GM23248 (cell line): ENCODE measurements around the gene MCU. TPM values are rescaled to one million over a fixed set of nuclear protein-coding genes. Genes with fewer than 3 reads are reported as not detected.
"Not testable (repeated sequence)": the region's sequence is repeated elsewhere in the genome, so short reads cannot be mapped to it uniquely, and the experiment has no call there.

Experiments
- DNase-seq: peaks from one replicate; pipeline ENCODE4 v3.0.0-alpha.2; 2015
- H2AFZ ChIP-seq: fragments of 200-600 bp; sonication (generic); 2 replicates; pipeline ENCODE4 v1.6.1; 2016; ENCODE audit warnings: antibody characterized with exemption
- H3F3A ChIP-seq: fragments of 200-600 bp; sonication (generic); 2 replicates; pipeline ENCODE4 v1.6.1; 2016; ENCODE audit warnings: mild to moderate bottlenecking, antibody characterized with exemption, mixed run types; ENCODE audit not compliant: insufficient read depth
- H3K27ac ChIP-seq: fragments of 200-600 bp; sonication (generic); 2 replicates; pipeline ENCODE4 v1.5.1; 2016; ENCODE audit warnings: mild to moderate bottlenecking
- H3K27me3 ChIP-seq: fragments of 200-600 bp; sonication (generic); replicated peaks from 2 replicates; pipeline ENCODE4 v1.6.1; 2016; ENCODE audit warnings: mild to moderate bottlenecking; ENCODE audit not compliant: insufficient read depth
- H3K36me3 ChIP-seq: fragments of 200-600 bp; sonication (generic); 2 replicates; pipeline ENCODE4 v1.6.1; 2016; ENCODE audit warnings: low read depth, mild to moderate bottlenecking
- H3K4me1 ChIP-seq: fragments of 200-600 bp; sonication (generic); 2 replicates; pipeline ENCODE4 v1.6.1; 2016; ENCODE audit warnings: mild to moderate bottlenecking; ENCODE audit not compliant: insufficient read depth
- H3K4me2 ChIP-seq: fragments of 200-600 bp; sonication (generic); one replicate; pipeline ENCODE4 v1.6.1; 2016; ENCODE audit warnings: mild to moderate bottlenecking; ENCODE audit not compliant: unreplicated experiment
- H3K4me3 ChIP-seq: fragments of 200-600 bp; sonication (generic); 2 replicates; pipeline ENCODE4 v1.5.1; 2016; ENCODE audit warnings: mild to moderate bottlenecking
- H3K79me2 ChIP-seq: fragments of 200-600 bp; sonication (generic); 2 replicates; pipeline ENCODE4 v1.6.1; 2016; ENCODE audit warnings: mild to moderate bottlenecking; ENCODE audit not compliant: insufficient read depth
- H3K9ac ChIP-seq: fragments of 200-600 bp; sonication (generic); 2 replicates; pipeline ENCODE4 v1.6.1; 2016; ENCODE audit warnings: mild to moderate bottlenecking
- H3K9me2 ChIP-seq: fragments of 200-600 bp; sonication (generic); 2 replicates; pipeline ENCODE4 v1.6.1; 2016; ENCODE audit warnings: mixed run types, mild to moderate bottlenecking, moderate library complexity; ENCODE audit not compliant: insufficient read depth
- H3K9me3 ChIP-seq: fragments of 200-600 bp; sonication (generic); one replicate; pipeline ENCODE4 v1.6.1; 2017; ENCODE audit warnings: low read depth
- H4K20me1 ChIP-seq: fragments of 200-600 bp; sonication (generic); 2 replicates; pipeline ENCODE4 v1.6.0; 2016; ENCODE audit not compliant: insufficient read depth
- EZH2 ChIP-seq: fragments of 200-600 bp; sonication (generic); IDR thresholded peaks from 2 replicates; pipeline ENCODE4 v1.6.1; 2018; ENCODE audit warnings: antibody characterized with exemption, mild to moderate bottlenecking; ENCODE audit not compliant: insufficient read depth, poor library complexity, severe bottlenecking
- EZH2phosphoT487 ChIP-seq: fragments of 200-600 bp; sonication (generic); IDR thresholded peaks from 2 replicates; pipeline ENCODE4 v1.6.1; 2018; ENCODE audit warnings: antibody characterized with exemption, moderate library complexity, mild to moderate bottlenecking, low read depth; ENCODE audit not compliant: insufficient read depth
- WGBS, 2 experiments: methylation state at CpG; one replicate each; pipeline ENCODE4 v1.1.6; 2015 to 2017; ENCODE audit warnings: low lambda C conversion rate in 2 of 2, low coverage in 1 of 2; ENCODE audit errors: missing lambda C conversion rate in 2 of 2; 5-methylcytosine and 5-hydroxymethylcytosine counted together
- in situ Hi-C: fragments of 300-500 bp; cut with MboI; formaldehyde crosslinking; loops from 2 replicates; pipeline ENCODE4 v1.15.0; 2020
- polyA plus RNA-seq: library from polyadenylated mRNA; unstranded; fragments of >200 nt; fragmentation: Nextera tagmentation; extraction: Ambion mirVana; gene quantifications from 2 replicates; pipeline ENCODE4 v1.2.1, GENCODE V29; 2016
- total RNA-seq: library from RNA; depleted of rRNA; stranded (reverse); fragments of >200 nt; shearing (Covaris generic); gene quantifications from 2 replicates; pipeline ENCODE4 v1.2.3, GENCODE V29; 2014

MCU gene
- total and polyA plus RNA-seq, 2 experiments from 2014 or later = 29.5 to 30.9 TPM

DNA sequence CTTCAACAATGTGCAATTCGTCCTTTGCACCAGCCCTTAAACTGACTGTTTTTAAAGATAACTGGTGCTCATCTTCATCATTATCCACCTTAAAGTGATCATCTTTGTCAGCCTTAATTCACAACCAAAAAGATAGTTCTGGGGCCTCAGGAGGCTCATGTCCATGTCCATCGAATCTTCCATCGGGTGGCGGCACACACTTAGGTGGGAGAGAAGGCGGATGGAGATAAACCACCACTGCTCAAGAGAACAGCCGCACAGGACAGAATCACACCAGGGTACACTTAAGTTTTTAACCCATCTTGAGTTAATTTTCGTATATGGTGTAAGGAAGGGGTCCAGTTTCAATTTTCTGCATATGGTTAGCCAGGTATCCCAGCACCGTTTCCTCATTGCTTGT is 226.4 kb downstream of the MCU start:
- TF ChIP-seq EZH2 = no peak
- no peak for TF ChIP-seq EZH2phosphoT487
- 81 to 82% methylated on average over 8 of the region's 8 CpGs for WGBS, 2 experiments

DNA sequence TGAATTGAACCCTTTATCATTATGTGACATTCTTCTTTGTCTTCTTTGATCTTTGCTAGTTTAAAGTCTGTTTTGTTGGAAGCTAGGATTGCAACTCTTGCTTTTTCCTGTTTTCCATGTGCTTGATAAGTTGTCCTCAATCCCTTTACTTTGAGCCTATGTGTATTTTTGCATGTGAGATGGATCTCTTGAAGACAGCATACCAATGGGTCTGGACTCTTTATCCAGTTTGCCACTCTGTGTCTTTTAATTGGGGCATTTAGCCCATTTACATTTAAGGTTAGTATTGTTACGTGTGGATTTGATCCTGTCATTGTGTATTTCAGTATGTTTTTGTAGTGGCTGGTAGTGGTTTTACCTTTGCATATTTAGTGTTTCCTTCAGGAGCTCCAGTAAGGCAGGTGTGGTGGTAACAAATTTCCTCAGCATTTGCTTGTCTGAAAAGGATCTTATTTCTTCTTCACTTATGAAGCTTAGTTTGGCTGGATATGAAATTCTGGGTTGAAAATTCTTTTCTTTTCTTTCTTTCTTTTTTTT is 229.3 kb downstream of the MCU start:
- H3K4me3 ChIP-seq, H3K27me3 ChIP-seq, H3K4me1 ChIP-seq, H3K27ac ChIP-seq, H3K79me2 ChIP-seq, H4K20me1 ChIP-seq, H3K36me3 ChIP-seq, H3K9me3 ChIP-seq, H2AFZ ChIP-seq, H3K9me2 ChIP-seq, H3K9ac ChIP-seq, DNase-seq, in situ Hi-C loops, H3K4me2 ChIP-seq, H3F3A ChIP-seq: not testable (repeated sequence)
- WGBS, 2 experiments = 16 to 39% methylated on average over 1 of the region's 1 CpG

More for the DNA sequence above, 226.4 kb downstream of the MCU start:
- in situ Hi-C loops = no loop called here
- H3K4me3 ChIP-seq = no peak overlapping the region
- no peak overlapping the region for H3K4me2 ChIP-seq
- H4K20me1 ChIP-seq = no peaks in the 10 kb centered on the region
- H3K36me3 ChIP-seq = no peaks in the 10 kb centered on the region
- no peaks in the 10 kb centered on the region for H3K9me2 ChIP-seq
- no peaks in the 10 kb centered on the region for H3K79me2 ChIP-seq
- no peak overlapping the region for H3K27ac ChIP-seq
- H2AFZ ChIP-seq = no peak overlapping the region
- H3K4me1 ChIP-seq = no peaks in the 10 kb centered on the region
- peaks cover 3% of the 10 kb centered on the region for H3K9me3 ChIP-seq
- no peaks in the 10 kb centered on the region for H3K27me3 ChIP-seq
- no peak overlapping the region for H3K9ac ChIP-seq
- no peak for DNase-seq
- H3F3A ChIP-seq = no peaks in the 10 kb centered on the region

DNA sequence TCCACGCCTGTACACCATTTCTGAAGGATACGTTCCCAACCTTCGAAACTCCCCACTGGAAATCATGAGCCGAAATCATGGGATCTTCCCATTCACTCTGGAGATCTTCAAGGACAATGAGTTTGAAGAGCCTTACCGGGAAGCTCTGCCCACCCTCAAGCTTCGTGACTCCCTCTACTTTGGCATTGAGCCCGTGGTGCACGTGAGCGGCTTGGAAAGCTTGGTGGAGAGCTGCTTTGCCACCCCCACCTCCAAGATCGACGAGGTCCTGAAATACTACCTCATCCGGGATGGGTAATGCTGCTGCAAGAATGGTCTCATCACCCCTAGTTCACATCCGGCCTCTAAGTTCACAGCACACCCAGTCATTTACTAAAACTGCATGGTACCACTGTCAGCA is 232.4 kb downstream of the MCU start:
- no peaks in the 10 kb centered on the region for H3K27me3 ChIP-seq
- no peaks in the 10 kb centered on the region for H3K36me3 ChIP-seq
- TF ChIP-seq EZH2 (no peak), EZH2phosphoT487 (no peak)
- no peaks in the 10 kb centered on the region for H4K20me1 ChIP-seq
- H3K9me3 ChIP-seq = peaks cover 3% of the 10 kb centered on the region
- H3K27ac ChIP-seq = no peak overlapping the region
- H3F3A ChIP-seq = no peaks in the 10 kb centered on the region
- H3K4me2 ChIP-seq = no peak overlapping the region
- no peak for DNase-seq
- in situ Hi-C loops = no loop called here
- H2AFZ ChIP-seq = no peak overlapping the region
- H3K4me3 ChIP-seq = no peak overlapping the region
- 88 to 91% methylated on average over 13 of the region's 13 CpGs for WGBS, 2 experiments
- no peaks in the 10 kb centered on the region for H3K9me2 ChIP-seq
- no peaks in the 10 kb centered on the region for H3K79me2 ChIP-seq
- no peaks in the 10 kb centered on the region for H3K4me1 ChIP-seq
- no peak overlapping the region for H3K9ac ChIP-seq

DNA sequence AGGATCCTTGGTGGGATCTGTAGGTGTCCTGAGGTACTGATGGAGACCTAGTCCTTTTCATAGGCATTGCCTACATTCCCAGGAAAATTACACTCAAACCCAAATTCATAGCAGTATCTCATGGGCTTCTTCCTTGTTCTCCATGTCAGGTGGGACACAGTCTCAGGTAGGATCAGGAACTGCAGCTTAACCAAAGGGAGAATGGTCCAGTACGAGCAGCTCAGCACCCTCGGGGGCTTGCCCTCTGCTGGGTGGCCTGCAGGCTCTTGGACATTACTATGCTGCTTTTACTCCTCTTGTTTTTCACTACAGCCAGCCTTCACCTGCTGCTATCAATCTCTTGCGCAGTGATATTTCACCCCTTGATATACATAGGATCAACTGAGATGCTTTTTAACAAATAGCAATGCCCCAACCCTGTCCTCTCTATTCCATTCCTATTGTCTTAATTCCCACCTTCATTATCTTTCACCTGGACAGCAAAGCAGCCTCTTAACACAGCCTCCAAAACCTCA is 234.1 kb downstream of the MCU start:
- Histone ChIP-seq H3K4me2 (no peak overlapping the region), H3K27ac (no peak overlapping the region), H3K27me3 (no peaks in the 10 kb centered on the region), H3K9ac (no peak overlapping the region), H3K9me2 (no peaks in the 10 kb centered on the region), H3K36me3 (no peaks in the 10 kb centered on the region), H2AFZ (no peak overlapping the region), H3K4me3 (no peak overlapping the region), H3K9me3 (no peaks in the 10 kb centered on the region), H3F3A (no peaks in the 10 kb centered on the region), H3K79me2 (no peaks in the 10 kb centered on the region), H4K20me1 (no peaks in the 10 kb centered on the region), H3K4me1 (no peaks in the 10 kb centered on the region)
- no peak for DNase-seq
- no peak for TF ChIP-seq EZH2
- in situ Hi-C loops = no loop called here
- WGBS, 2 experiments = 54 to 61% methylated on average over 3 of the region's 3 CpGs

DNA sequence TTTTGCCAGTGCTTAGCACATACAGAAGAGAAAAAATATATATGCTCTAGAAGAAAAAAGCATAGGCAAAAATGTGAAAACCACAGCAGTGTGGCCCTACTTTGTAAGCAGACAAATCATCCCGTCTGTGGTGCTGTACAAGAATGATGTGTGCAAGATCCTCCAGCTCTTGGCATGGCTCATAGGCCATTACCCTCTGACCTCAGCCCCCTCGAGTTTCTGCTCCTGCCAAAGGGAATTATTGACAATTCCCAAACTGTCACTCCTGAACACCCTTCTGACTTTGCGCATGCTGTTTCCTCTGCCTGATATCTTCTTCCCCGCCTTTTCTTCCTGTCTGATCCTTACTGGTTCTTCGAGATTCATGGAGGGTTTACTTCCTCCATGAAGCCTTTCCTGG is 235.5 kb downstream of the MCU start:
- H2AFZ ChIP-seq = no peak overlapping the region
- no peak for DNase-seq
- H3K27ac ChIP-seq = no peak overlapping the region
- no peaks in the 10 kb centered on the region for H4K20me1 ChIP-seq
- WGBS, 2 experiments = 50 to 52% methylated on average over 5 of the region's 5 CpGs
- no peaks in the 10 kb centered on the region for H3K79me2 ChIP-seq
- H3K4me2 ChIP-seq = no peak overlapping the region
- H3K27me3 ChIP-seq = no peaks in the 10 kb centered on the region
- H3K4me1 ChIP-seq = no peaks in the 10 kb centered on the region
- no peaks in the 10 kb centered on the region for H3K36me3 ChIP-seq
- H3K4me3 ChIP-seq = no peak overlapping the region
- no peak overlapping the region for H3K9ac ChIP-seq
- in situ Hi-C loops = no loop called here
- no peaks in the 10 kb centered on the region for H3K9me2 ChIP-seq
- no peaks in the 10 kb centered on the region for H3F3A ChIP-seq
- TF ChIP-seq EZH2phosphoT487 = no peak
- TF ChIP-seq EZH2 = no peak
- no peaks in the 10 kb centered on the region for H3K9me3 ChIP-seq
